Measurements from ENCODE around the gene PAEP. TPM values are rescaled to one million over a fixed set of nuclear protein-coding genes. Genes with fewer than 3 reads are reported as not detected.
A peak's percentile ranks its signal among the peaks of the same experiment; 100 is the strongest.
"Not testable (repeated sequence)": the region's sequence is repeated elsewhere in the genome, so short reads cannot be mapped to it uniquely, and the experiment has no call there.

PAEP gene
- total RNA-seq, 2 donors from 2014 or later, result not detected

- intact Hi-C loops (cut with DNase I), result no loop called here
- no peak for DNase-seq
- no peak for ATAC-seq
Observed at GRCh38 chr9:135524130-135524861, 37.3 kb upstream of the PAEP start.

- ATAC-seq, result no peak
- intact Hi-C loops (cut with DNase I), result no loop called here
- DNase-seq, result no peak
Observed at GRCh38 chr9:135525241-135526088, 36.1 kb upstream of the PAEP start.

- intact Hi-C loops (cut with DNase I), result no loop called here
- ATAC-seq (no peak), DNase-seq (no peak)
Observed at GRCh38 chr9:135526089-135526729, 35.3 kb upstream of the PAEP start.

- intact Hi-C loops (cut with DNase I), result no loop called here
- ATAC-seq, result no peak
- no peak for DNase-seq
Observed at GRCh38 chr9:135526730-135527571, 34.6 kb upstream of the PAEP start.

- DNase-seq; intact Hi-C loops (cut with DNase I); ATAC-seq: not testable (repeated sequence)
Observed at GRCh38 chr9:135528842-135529435, 32.6 kb upstream of the PAEP start.

GRCh38 chr9:135530146-135530545 is 31.4 kb upstream of the PAEP start:
- no peak for ATAC-seq
- intact Hi-C loops (cut with DNase I), result no loop called here
- DNase-seq, result no peak

- intact Hi-C loops (cut with DNase I), result no loop called here
- ATAC-seq (no peak), DNase-seq (no peak)
Observed at GRCh38 chr9:135531096-135531495, 30.5 kb upstream of the PAEP start.

GRCh38 chr9:135533113-135533512 is 28.4 kb upstream of the PAEP start:
- ATAC-seq, result no peak
- intact Hi-C loops (cut with DNase I), result no loop called here

GRCh38 chr9:135533674-135534073 is 27.9 kb upstream of the PAEP start:
- intact Hi-C loops (cut with DNase I), result no loop called here
- DNase-seq (no peak), ATAC-seq (no peak)

More at GRCh38 chr9:135533113-135533512, 28.4 kb upstream of the PAEP start:
- DNase-seq, result no peak

- ATAC-seq; intact Hi-C loops (cut with DNase I); DNase-seq: not testable (repeated sequence)
Observed at GRCh38 chr9:135534192-135534711, 27.3 kb upstream of the PAEP start.

GRCh38 chr9:135534826-135535225 is 26.7 kb upstream of the PAEP start:
- DNase-seq; ATAC-seq; intact Hi-C loops (cut with DNase I): not testable (repeated sequence)

- DNase-seq; ATAC-seq; intact Hi-C loops (cut with DNase I): not testable (repeated sequence)
Observed at GRCh38 chr9:135535631-135536030, 25.9 kb upstream of the PAEP start.

GRCh38 chr9:135536216-135536615 is 25.3 kb upstream of the PAEP start:
- DNase-seq (no peak), ATAC-seq (no peak)
- intact Hi-C loops (cut with DNase I), result no loop called here

- DNase-seq; intact Hi-C loops (cut with DNase I): not testable (repeated sequence)
- ATAC-seq, result peak in 1 of 2 donors; percentile 90
Observed at GRCh38 chr9:135543262-135543894, 18.2 kb upstream of the PAEP start.

- ATAC-seq (no peak), DNase-seq (no peak)
- intact Hi-C loops (cut with DNase I), result no loop called here
Observed at GRCh38 chr9:135544981-135545635, 16.4 kb upstream of the PAEP start.

GRCh38 chr9:135545646-135546176 is 15.8 kb upstream of the PAEP start, which contains the start of gene OBP2A:
Gene OBP2A, plus strand, starts transcription at chr9:135546126. Its CDS starts 55 bp downstream, at chr9:135546181.
- ATAC-seq; intact Hi-C loops (cut with DNase I); DNase-seq: not testable (repeated sequence)

All from left cardiac atrium (tissue), 4 donors.